K562 (cell line): ENCODE data around the gene EEA1.

ENCODE experiments used
- ELK1 ChIP-seq: sonication (generic); formaldehyde crosslinking; IDR thresholded peaks from 2 replicates; pipeline ENCODE4 v1.8.1; 2022; ENCODE audit warnings: missing genetic modification reagents
- POLR2AphosphoS5 ChIP-seq: IDR thresholded peaks from 2 replicates; pipeline ENCODE4 v1.6.1; 2011; ENCODE audit warnings: mild to moderate bottlenecking, low read depth, low read length, moderate library complexity; ENCODE audit not compliant: control insufficient read depth, insufficient read depth

GRCh38 chr12:92863251-92863650 lies 65.8 kb downstream of the EEA1 start:
- TF ChIP-seq ELK1, result no peak
- TF ChIP-seq POLR2AphosphoS5, result no peak
